OCI-LY7 (cell line): ENCODE results near the gene PPP1R9A. TPM values are rescaled to one million over a fixed set of nuclear protein-coding genes. Genes with fewer than 3 reads are reported as not detected.

Source experiments
- BruUV-seq: library from RNA; stranded (reverse); fragments of 400-500 nt; replicated peaks from 2 replicates; lab custom pipeline; 2021; lab: Mats Ljungman, UMichigan
- CTCF ChIA-PET: fragments of 300-600 bp; sonication (Branson Sonifier 250); formaldehyde crosslinking; loops from one replicate; lab custom pipeline; 2022; ENCODE audit warnings: antibody characterized with exemption; ENCODE audit not compliant: unreplicated experiment; lab: Charles Lee
- POLR2A ChIA-PET: fragments of 300-600 bp; sonication (Branson Sonifier 250); formaldehyde crosslinking; loops from one replicate; lab custom pipeline; 2022; ENCODE audit warnings: antibody characterized with exemption; lab: Charles Lee
- DNase-seq: peaks from one replicate; pipeline ENCODE4 v3.0.0-alpha.2; 2015; ENCODE audit warnings: low spot score
- H2AFZ ChIP-seq: fragments of 200-600 bp; sonication (generic), shearing (Covaris generic); 2 replicates; pipeline ENCODE4 v1.6.1; 2014; ENCODE audit warnings: mild to moderate bottlenecking, antibody characterized with exemption, low read length, moderate library complexity
- H3K27ac ChIP-seq: fragments of 200-600 bp; sonication (generic); 2 replicates; pipeline ENCODE4 v1.5.1; 2014; ENCODE audit warnings: mixed run types, low read depth, mild to moderate bottlenecking, moderate library complexity, low read length, inconsistent platforms; ENCODE audit not compliant: poor library complexity, severe bottlenecking
- H3K36me3 ChIP-seq: fragments of 200-600 bp; sonication (generic); 2 replicates; pipeline ENCODE4 v1.6.1; 2014; ENCODE audit warnings: mild to moderate bottlenecking, antibody characterized with exemption, low read length, moderate library complexity, mixed read lengths; ENCODE audit not compliant: insufficient read depth
- H3K4me1 ChIP-seq: fragments of 200-600 bp; sonication (generic); 2 replicates; pipeline ENCODE4 v1.5.1; 2014; ENCODE audit warnings: mild to moderate bottlenecking, low read length; ENCODE audit not compliant: insufficient read depth, poor library complexity, severe bottlenecking
- H3K4me2 ChIP-seq: fragments of 200-600 bp; sonication (generic); 2 replicates; pipeline ENCODE4 v1.6.1; 2014; ENCODE audit warnings: mild to moderate bottlenecking, low read length
- H3K4me3 ChIP-seq: fragments of 200-600 bp; sonication (generic); 2 replicates; pipeline ENCODE4 v1.5.1; 2014; ENCODE audit warnings: mild to moderate bottlenecking, low read depth, low read length; ENCODE audit not compliant: poor library complexity, severe bottlenecking
- H3K79me2 ChIP-seq: fragments of 200-600 bp; sonication (generic); 2 replicates; pipeline ENCODE4 v1.6.1; 2016; ENCODE audit warnings: low read depth, mild to moderate bottlenecking, low read length, moderate library complexity, mixed read lengths; ENCODE audit not compliant: insufficient read depth
- H3K9me2 ChIP-seq: fragments of 200-600 bp; sonication (generic); 2 replicates; pipeline ENCODE4 v1.6.1; 2016; ENCODE audit warnings: mild to moderate bottlenecking, low read length, mixed read lengths; ENCODE audit not compliant: insufficient read depth
- H3K9me3 ChIP-seq: fragments of 200-600 bp; sonication (generic); 2 replicates; pipeline ENCODE4 v1.6.1; 2014; ENCODE audit warnings: mild to moderate bottlenecking, mixed run types, low read length, mixed read lengths
- H4K20me1 ChIP-seq: fragments of 200-600 bp; sonication (generic); 2 replicates; pipeline ENCODE4 v1.6.1; 2014; ENCODE audit warnings: mild to moderate bottlenecking, antibody characterized with exemption, low read length, moderate library complexity, mixed read lengths; ENCODE audit not compliant: insufficient read depth
- CTCF ChIP-seq: fragments of 200-600 bp; sonication (generic); conservative IDR thresholded peaks from 2 replicates; pipeline ENCODE4 v1.5.1; 2014; ENCODE audit warnings: mild to moderate bottlenecking, antibody characterized with exemption, low read length, moderate library complexity, mixed read lengths
- EZH2phosphoT487 ChIP-seq: fragments of 200-600 bp; sonication (generic); IDR thresholded peaks from 2 replicates; pipeline ENCODE4 v1.6.1; 2018; ENCODE audit warnings: low read depth, borderline replicate concordance, mild to moderate bottlenecking, mixed run types, antibody characterized with exemption, low read length, moderate library complexity, mixed read lengths
- intact Hi-C: fragments of 100-400 bp; cut with micrococcal nuclease; formaldehyde crosslinking; loops from one replicate; pipeline ENCODE4 v1.10.0; 2022; ENCODE audit not compliant: unreplicated experiment
- total RNA-seq, 2 experiments: library from RNA; depleted of rRNA in 1 of 2; stranded (reverse); fragments of >200 nt in 1 of 2; shearing (Covaris generic) in 1 of 2; gene quantifications; 2 replicates each; pipeline ENCODE4 v1.2.3, GENCODE V29; 2014 to 2022

Gene PPP1R9A
- total RNA-seq, 2 experiments from 2014 or later: not detected

- no peaks in the 10 kb centered on the region for H3K4me1 ChIP-seq
- DNase-seq: no peak
- intact Hi-C loops: no loop called here
- no peaks in the 10 kb centered on the region for H4K20me1 ChIP-seq
- H3K9me2 ChIP-seq: no peaks in the 10 kb centered on the region
- POLR2A ChIA-PET: no interaction called here
- H3K4me2 ChIP-seq: no peak overlapping the region
- no peak overlapping the region for H3K4me3 ChIP-seq
- CTCF ChIA-PET: no interaction called here
- BruUV-seq: no TSS peak
- no peak overlapping the region for H3K27ac ChIP-seq
- no peaks in the 10 kb centered on the region for H3K79me2 ChIP-seq
- H3K9me3 ChIP-seq: no peaks in the 10 kb centered on the region
- TF ChIP-seq EZH2phosphoT487 (no peak), CTCF (no peak)
- H2AFZ ChIP-seq: no peak overlapping the region
- no peaks in the 10 kb centered on the region for H3K36me3 ChIP-seq
Measured at GRCh38 chr7:95311389-95311788, 404.0 kb downstream of the PPP1R9A start.

DNA sequence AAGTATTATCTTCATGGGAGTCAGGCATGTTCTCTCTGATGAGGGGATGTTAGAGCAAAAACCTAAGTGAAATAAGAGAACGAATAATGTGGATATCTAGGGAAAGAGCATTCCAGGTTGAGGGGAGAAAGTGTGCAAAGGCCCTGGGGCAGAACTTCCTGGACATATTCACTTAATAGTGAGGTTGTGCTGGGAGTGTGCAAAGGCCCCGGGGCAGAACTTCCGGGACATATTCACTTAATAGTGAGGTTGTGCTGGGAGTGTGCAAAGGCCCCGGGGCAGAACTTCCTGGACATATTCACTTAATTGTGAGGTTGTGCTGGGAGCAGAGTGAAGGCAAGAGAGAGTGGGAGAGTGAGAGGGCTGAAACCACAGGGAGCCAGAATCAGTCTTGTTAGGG, 405.2 kb downstream of the PPP1R9A start:
- TF ChIP-seq CTCF (no peak), EZH2phosphoT487 (no peak)
- H3K9me2 ChIP-seq: no peaks in the 10 kb centered on the region
- no TSS peak for BruUV-seq
- no peak overlapping the region for H3K27ac ChIP-seq
- no peaks in the 10 kb centered on the region for H3K36me3 ChIP-seq
- no peak overlapping the region for H2AFZ ChIP-seq
- ChIA-PET POLR2A (no interaction called here), CTCF (no interaction called here)
- H3K4me3 ChIP-seq: no peak overlapping the region
- intact Hi-C loops: no loop called here
- no peak for DNase-seq
- no peak overlapping the region for H3K4me2 ChIP-seq
- H4K20me1 ChIP-seq: no peaks in the 10 kb centered on the region
- no peaks in the 10 kb centered on the region for H3K9me3 ChIP-seq
- H3K4me1 ChIP-seq: no peaks in the 10 kb centered on the region
- no peaks in the 10 kb centered on the region for H3K79me2 ChIP-seq

- Histone ChIP-seq H3K4me1 (no peaks in the 10 kb centered on the region), H3K79me2 (no peaks in the 10 kb centered on the region), H3K27ac (no peak overlapping the region), H4K20me1 (no peaks in the 10 kb centered on the region), H3K4me2 (no peak overlapping the region), H3K9me2 (no peaks in the 10 kb centered on the region), H3K36me3 (no peaks in the 10 kb centered on the region), H3K4me3 (no peak overlapping the region), H2AFZ (no peak overlapping the region), H3K9me3 (no peaks in the 10 kb centered on the region)
- CTCF ChIA-PET: no interaction called here
- no TSS peak for BruUV-seq
- intact Hi-C loops: no loop called here
- TF ChIP-seq CTCF: no peak
- TF ChIP-seq EZH2phosphoT487: no peak
- no peak for DNase-seq
- POLR2A ChIA-PET: interaction anchor here (0.6 kb wide), 1 partner anchor 32 kb away, joined by 3 read pairs; no protein-coding TSS in a partner anchor
Measured at GRCh38 chr7:95316588-95316987, 409.2 kb downstream of the PPP1R9A start.
